HG03469 (cell line): ENCODE results near the gene RPUSD3.

ENCODE experiments used
- ATAC-seq: cut with Tn5 transposase; IDR thresholded peaks from one replicate; pipeline ENCODE4 v1.9.1; 2021; ENCODE audit warnings: mild to moderate bottlenecking, moderate library complexity, moderate number of reproducible peaks; ENCODE audit not compliant: unreplicated experiment

RPUSD3 gene

DNA sequence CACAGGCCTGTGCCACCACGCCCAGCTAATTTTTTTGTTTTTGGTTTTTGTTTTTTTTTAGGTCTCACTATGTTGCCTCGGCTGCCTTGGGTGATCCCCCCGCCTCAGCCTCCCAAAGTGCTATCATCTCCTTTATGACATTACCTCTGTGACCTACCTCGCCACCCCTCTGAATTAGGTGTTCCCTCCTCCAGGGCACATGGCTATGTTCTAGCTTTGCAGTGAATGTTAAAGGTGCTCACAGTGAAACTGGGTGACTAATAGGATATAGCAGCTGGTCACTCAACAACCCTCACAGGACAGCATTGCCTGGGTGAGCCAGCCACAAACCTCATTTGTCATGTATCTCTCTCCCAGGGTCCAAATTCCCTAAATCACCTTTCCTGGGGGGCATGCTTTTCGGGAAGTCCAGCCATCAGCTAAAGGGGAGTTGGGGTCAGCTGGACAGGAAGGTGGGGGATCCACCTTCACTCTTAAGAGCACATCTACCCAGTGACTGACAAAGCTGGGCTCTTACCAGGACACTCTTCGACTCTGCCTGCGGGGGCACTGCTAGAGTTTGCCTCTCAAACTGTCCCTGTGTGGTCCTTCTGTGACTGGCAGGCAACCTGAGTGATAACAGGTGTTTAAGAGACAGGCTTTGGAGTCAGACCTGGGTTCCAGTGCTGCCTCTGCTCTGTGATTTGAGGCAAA, 35.3 kb downstream of the RPUSD3 start:
- peak; percentile 33 for ATAC-seq

DNA sequence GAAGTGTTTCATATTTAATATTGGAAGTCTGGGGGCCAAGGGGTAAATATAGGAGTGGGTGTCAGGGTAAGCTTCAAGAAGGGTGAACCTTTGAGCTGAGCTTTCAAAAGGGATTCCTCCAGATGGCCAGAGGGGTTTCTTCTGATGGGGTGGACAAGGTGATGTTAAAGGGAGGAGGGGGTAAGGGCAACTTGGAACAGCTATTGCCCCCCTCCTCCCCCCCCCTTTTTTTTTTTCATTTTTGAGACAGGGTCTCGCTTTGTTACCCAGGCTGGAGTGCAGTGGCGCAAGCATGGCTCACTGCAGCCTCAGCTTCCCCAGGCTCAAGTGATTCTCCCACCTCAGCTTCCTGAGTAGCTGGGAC, 35.8 kb downstream of the RPUSD3 start:
- ATAC-seq: no peak

DNA sequence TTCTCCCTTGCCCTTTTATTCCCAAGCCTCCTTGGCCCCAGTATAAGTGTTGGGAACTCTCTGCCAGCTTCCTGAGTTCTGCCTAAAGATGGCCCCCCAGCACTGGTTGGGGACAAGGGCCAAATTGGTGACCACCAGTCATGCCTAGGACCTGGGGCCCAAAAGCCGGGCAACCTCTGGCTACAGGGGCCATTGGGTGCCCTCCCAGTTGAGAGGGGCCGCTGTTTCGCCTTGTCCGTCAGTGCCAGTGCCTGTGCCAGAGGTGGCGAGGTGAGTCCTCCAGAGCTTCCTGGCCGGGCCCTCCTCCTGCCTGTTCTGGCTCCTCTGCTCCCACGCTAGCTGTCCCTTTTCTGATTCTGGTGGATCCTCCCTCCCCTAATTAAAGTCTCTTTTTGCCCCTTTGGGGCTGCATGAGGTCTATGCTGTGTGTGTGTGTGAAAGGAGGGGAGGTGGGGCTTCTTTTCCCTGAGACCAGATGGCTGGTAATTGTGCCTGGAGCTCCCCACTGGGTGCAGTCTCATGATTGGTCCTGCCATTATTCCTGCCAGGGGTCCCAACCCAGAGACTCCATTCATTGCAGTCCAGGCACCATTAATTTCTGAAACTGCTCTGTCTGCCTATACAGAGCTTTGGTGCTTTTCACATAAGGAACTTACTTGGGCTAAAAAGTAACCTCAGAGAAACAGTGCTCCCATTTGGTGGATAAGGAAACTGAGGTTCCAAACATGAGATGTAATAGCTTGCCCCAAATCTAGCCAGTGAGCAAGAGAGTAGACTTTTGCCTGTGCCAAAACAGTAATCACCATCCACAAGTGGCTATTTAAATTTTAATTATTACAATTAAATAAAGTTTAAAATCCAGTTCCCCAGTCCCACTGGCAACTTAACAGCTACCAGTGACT, 36.9 kb downstream of the RPUSD3 start:
- ATAC-seq: no peak

DNA sequence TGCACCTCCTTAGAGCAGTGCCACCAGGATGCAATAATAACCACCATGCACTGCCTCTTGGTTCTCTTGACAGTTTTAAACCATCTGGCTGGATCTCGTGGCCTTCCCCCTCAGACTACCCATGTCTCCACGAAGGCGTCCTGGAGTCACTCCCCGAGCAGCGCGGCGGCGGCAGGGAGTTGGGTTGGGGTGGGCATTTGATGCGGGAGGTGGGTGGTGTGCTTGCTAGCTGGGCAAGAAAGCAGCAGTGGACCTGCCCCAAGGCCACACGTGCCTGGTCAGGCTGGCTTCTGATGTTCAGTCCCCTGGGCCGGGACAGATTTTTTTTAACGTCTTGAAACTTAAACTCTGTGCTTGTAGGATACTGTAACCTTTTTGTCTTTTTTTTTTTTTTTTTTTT, 37.7 kb downstream of the RPUSD3 start:
- ATAC-seq: no peak

DNA sequence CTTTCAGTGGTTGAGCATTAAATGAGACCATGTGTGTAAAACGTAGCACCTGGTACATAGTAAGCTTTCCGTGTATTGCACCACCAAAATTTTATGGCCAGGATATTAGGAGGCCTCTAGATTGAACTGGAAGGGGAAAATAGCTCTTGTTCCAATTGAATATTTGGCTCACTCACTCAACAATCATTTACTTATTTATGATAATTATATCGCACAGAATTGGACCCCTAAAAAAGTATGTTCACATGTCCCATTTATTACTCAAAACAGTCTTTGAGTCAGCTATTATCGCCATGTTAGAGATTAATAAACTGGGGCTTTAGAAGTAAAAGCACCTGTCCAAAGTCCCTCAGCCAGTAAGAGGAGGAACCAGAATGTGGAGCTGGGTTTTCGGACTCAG, 38.8 kb downstream of the RPUSD3 start:
- ATAC-seq: no peak

DNA sequence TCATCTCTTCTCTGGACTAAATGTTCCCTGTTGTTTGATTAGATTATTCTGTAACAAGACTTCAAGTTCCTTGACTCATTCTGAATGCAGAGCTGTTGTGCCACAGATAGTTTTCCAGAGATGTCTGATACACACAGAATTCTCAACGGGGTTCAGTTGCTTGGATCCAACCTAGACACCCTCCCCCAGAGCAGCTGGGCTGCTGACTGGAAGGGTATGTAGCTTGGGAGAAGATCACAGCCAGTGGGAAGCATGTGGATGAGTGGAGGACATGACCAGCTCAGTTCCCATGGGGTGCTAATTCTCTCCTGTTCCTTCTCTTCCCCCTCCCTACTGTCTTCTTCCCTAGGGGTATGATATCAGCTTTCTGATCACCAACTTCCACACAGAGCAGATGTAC, 40.3 kb downstream of the RPUSD3 start:
- ATAC-seq: no peak

DNA sequence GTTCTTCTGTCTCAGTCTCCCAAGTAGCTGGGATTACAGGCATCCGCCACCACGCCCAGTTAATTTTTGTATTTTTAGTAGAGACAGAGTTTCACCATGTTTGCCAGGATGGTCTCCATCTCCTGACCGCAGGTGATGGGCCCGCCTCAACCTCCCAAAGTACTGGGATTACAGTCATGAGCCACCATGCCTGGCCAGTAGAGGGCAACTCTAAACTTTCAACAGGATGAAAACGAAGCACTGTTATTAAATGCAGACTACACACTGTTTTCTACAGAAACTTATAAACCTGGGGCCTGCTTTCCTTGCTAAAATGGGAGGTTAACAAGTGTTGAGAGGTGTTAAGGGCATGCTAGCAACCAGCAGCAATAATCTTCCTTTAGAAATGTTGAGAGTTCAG, 43.3 kb downstream of the RPUSD3 start:
- ATAC-seq: no peak

DNA sequence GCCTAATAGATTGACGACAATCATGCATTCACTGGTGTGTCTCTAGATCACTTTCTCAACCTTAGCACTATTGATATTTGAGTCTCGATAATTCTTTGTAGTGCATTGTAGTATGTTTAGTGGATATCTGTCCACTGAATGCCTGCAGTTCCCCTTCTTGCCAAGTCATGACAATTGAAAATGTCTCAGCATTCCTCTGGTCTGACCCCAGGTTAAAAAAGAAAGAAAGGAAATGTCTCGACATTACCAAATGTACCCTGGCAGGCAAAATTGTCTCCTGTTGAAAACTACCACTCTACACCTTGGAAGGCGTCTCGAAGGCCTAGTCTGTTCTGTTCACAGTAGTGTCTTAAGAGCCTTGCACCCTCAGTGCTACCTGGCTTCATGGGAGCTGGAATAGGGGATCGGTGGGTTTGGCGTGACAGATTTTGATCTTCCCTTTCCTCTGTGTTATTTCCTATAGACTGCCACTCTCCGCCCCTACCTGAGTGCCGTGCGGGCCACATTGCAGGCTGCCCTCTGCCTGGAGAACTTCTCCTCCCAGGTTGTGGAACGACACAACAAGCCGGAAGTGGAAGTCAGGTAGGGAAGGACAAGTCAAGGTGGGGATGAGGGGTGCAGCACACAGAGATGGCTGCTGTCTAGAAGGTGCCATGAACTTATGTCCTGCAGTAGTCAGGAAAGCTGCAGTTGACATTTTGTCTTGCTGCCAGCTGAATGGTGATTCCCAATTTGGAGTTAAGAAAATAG, 46.4 kb downstream of the RPUSD3 start:
- no peak for ATAC-seq

DNA sequence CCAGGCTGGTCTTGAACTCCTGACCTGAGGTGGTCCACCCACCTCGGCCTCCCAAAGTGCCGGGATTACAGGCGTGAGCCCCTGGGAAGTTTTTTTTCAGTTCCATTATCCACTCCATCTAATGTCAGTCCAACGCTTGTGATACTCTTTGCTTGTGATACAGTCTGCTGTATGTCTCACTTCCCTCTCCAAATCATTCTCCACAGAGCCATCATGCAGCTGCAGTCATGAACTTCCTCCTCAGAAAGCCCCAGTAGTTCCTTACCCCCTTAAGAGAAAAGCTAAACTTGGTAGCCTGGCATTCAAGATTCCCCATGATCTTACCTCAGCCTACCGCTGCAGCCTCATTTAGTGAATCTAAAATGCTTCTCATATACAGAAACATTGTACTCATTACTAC, 48.6 kb downstream of the RPUSD3 start:
- ATAC-seq: no peak

DNA sequence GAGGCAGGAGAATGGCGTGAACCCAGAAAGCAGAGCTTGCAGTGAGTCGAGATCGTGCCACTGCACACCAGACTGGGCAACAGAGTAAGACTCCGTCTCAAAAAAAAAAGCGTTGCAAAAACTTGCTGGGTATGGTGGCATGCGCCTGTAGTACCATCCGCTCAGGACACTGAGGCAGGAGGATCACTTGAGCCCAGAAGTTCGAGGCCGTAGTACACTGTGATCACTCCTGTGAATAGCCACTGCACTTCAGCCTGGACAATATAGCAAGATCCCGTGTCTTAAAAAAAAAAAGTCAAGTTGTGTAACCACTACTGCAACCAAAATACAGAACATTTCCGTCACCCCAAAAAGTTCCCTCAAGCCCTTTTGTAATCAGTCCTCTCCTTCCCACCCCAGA, 49.4 kb downstream of the RPUSD3 start:
- no peak for ATAC-seq

DNA sequence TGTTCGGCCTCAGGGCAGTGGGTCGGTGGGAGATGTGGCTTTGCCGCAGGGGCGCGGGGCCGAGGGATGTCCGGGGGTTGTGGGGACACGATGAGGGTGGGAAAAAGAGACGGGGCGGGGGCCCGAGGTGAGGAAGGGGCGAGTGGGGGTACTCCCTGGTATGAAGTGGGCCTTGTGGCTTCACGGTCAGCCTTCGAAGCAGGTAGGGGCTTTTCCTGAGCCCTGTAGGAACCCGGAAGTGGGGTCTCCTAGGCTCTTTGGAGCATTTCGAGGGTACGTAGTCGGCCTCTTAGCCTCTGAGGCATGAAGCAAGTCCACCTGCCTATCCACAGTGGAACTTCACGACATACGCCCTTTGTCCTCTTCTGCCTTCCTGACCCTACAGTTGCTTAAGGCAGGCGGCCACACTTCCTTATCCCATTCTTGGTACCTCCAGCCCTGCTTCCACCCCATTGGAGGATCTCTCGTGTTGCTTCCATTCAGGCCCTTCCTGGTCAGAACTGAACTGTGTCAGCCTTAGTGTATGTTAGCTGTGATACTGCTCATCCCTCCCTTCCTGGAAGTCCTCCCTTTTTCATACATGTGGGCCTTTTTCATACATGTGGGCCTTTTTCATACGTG, 50.5 kb downstream of the RPUSD3 start:
- no peak for ATAC-seq

DNA sequence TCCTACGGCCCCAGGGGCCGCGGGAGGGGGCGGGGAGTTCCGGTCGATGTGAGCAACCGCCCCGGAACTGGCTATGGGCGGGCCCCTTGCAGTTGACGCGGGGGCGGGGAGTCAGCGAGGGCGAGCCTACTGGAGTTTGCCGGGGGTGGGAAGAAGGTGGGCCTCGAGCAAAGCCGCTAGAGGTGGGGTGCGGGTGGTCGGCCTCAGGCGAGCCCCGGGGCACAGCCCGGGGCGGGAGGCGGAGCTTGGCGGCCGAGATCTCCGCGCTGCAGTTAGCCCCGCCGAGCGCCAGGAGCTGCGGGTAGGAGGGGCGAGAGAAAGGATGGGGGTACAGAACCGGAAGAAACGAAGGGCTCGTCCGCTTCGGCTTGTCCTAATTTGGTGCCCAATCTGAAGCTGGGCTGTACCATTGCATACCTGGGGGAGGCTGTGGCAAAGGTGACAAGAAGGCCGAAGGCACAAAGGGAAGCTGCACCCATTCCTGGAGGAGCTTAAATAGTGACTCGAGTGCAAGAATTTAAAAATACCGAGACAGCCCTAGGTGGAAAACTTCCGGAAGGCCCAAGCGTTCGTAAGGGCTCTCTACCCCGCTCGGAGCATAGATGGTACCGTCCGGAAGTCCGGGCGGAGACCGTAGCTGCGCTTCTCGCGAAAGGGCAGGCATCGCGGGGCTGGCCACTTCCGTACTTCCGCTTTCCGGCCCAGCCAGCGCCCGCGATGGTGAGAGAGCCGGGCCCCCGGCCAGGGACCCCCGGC, 51.2 kb downstream of the RPUSD3 start, which contains the start of the genes ARPC4 and TADA3:
ARPC4 (plus strand) TSS at position 678 of the 756 bp plus-strand sequence; CDS start at position 718, 40 bp downstream.
TADA3 (minus strand) TSS at position 69 of the 756 bp plus-strand sequence. CDS start 1,007 bp downstream, outside the sequence.
- ATAC-seq: peak; percentile 54

DNA sequence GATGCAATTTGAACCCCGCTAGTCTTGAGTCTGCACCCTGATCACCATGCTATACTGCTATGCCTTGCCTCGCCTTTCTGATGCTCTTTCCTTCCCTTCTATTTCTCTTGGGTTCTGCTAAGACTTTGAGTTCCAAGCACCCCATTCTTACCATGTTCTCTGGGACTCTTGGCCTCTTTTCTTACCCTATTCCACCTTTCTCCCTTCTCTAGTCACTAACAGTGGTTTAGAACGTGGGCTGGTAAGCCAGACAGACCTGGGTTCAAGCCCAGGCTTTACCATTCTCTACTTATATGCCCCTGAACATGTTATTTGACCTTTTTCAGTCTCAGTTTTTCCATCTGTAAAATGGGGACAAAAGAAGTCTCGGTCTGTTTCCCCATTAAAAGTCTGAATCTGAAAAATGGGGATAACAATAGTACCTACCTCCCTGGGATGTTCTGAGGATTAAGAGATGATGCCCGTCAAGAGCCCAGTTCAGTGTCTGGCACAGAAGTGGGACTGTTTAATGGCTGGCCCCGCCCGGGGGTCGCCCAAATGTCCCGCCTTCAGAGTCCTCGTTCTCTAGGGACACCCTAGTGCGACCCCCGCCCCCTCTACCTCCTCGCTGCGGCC, 51.9 kb downstream of the RPUSD3 start:
- no peak for ATAC-seq

DNA sequence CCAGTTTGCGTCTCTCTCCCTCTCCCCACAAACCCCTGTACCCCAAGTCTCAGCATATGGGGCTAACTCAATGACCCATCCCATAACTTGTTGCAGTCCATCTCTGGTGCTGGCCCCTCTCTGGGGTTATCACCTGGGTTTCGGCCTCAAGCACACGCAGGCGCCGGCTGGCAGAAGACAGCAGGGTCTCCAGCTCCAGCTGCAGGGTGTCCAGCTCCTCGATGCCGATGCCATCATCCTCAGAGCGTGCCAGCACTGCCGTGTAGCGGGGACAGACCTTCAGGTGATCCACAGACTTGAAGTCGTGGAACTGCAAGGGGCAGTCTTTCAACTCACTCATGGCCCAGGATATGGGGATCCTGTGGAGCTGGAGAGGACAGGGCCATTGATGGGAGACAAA, 52.7 kb downstream of the RPUSD3 start:
- no peak for ATAC-seq
